Nephron (organoid): ENCODE results near the gene GOT1.

Experiments
- H3K27ac Mint-ChIP-seq, 3 experiments: 2 replicates each; pipeline ENCODE4 v1.8.0; 2020; ENCODE audit warnings: mixed read lengths in 3 of 3, mild to moderate bottlenecking in 2 of 3, moderate library complexity in 1 of 3
- H3K27me3 Mint-ChIP-seq: 2 replicates; pipeline ENCODE4 v1.8.0; 2021; ENCODE audit warnings: low read depth, mild to moderate bottlenecking, moderate library complexity, mixed read lengths
- H3K36me3 Mint-ChIP-seq: 2 replicates; pipeline ENCODE4 v1.8.0; 2020; ENCODE audit warnings: low read depth, mixed read lengths
- H3K4me1 Mint-ChIP-seq: 2 replicates; pipeline ENCODE4 v1.8.0; 2020; ENCODE audit warnings: mixed read lengths
- H3K4me3 Mint-ChIP-seq, 3 experiments: 2 replicates each; pipeline ENCODE4 v1.8.0; 2020; ENCODE audit warnings: mild to moderate bottlenecking in 3 of 3, mixed read lengths in 3 of 3, moderate library complexity in 2 of 3
- H3K9me3 Mint-ChIP-seq: 2 replicates; pipeline ENCODE4 v1.8.0; 2020; ENCODE audit warnings: mixed read lengths
- TF ChIP-seq, protein P1 (sequence below), 3 experiments: fragments of 200-600 bp; sonication (generic); IDR thresholded peaks; one replicate each; pipeline ENCODE4 v1.5.0; 2021; ENCODE audit warnings: antibody characterized with exemption in 3 of 3; ENCODE audit not compliant: unreplicated experiment in 3 of 3

The GOT1 gene

DNA sequence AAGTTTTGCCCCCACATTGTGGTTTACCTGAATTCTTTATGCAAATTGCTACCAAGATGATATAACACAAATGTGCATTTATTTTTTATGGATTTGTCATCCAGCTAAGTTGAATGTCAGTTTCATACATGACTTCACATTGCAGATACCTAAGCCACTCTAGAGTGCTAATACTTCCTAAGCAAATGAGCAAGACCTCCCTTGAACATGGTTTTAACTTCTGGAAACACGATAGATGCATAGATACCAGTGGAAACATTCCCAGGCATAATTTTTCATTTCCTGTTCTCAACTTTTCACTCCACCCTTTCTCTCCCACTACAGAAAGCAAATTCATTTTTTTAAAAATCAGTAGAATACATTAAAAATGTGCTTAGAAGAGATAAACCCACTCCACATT, 20.3 kb downstream of the GOT1 start:
- no peak overlapping the region for H3K27ac Mint-ChIP-seq
- peaks cover under 1% of the 10 kb centered on the region for H3K9me3 Mint-ChIP-seq
- TF ChIP-seq, protein P1, sequence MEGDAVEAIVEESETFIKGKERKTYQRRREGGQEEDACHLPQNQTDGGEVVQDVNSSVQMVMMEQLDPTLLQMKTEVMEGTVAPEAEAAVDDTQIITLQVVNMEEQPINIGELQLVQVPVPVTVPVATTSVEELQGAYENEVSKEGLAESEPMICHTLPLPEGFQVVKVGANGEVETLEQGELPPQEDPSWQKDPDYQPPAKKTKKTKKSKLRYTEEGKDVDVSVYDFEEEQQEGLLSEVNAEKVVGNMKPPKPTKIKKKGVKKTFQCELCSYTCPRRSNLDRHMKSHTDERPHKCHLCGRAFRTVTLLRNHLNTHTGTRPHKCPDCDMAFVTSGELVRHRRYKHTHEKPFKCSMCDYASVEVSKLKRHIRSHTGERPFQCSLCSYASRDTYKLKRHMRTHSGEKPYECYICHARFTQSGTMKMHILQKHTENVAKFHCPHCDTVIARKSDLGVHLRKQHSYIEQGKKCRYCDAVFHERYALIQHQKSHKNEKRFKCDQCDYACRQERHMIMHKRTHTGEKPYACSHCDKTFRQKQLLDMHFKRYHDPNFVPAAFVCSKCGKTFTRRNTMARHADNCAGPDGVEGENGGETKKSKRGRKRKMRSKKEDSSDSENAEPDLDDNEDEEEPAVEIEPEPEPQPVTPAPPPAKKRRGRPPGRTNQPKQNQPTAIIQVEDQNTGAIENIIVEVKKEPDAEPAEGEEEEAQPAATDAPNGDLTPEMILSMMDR (IDR thresholded peaks at IDR 0.05; ENCODE audit: unreplicated experiment in 3 of 3): no peak
- H3K27me3 Mint-ChIP-seq: no peaks in the 10 kb centered on the region
- H3K4me3 Mint-ChIP-seq: no peak overlapping the region
- no peaks in the 10 kb centered on the region for H3K4me1 Mint-ChIP-seq
- peaks cover 62% of the 10 kb centered on the region for H3K36me3 Mint-ChIP-seq

DNA sequence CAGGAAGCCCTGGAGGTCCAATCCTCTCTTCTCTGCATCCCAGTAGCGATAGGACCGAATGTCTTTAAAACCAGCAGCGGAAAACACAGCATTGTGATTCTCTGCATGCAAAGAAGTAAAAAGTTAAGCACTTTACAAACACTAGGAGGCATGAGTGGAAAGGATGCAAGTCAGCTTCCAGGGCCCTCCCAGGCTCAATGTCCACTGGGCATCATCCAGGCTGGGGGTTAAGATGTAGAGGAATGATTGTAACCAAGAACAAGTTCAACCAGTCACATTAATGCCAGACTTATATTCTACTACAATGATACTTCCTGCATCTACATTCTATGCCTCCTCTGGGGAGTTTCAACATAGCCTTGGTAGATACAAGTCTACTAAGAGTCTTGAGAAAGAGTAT, 24.3 kb downstream of the GOT1 start:
- peaks cover 58% of the 10 kb centered on the region for H3K36me3 Mint-ChIP-seq
- TF ChIP-seq, protein P1 (IDR thresholded peaks at IDR 0.05; ENCODE audit: unreplicated experiment in 3 of 3): no peak
- H3K27ac Mint-ChIP-seq: no peak overlapping the region
- H3K4me1 Mint-ChIP-seq: no peaks in the 10 kb centered on the region
- H3K4me3 Mint-ChIP-seq: no peak overlapping the region
- no peaks in the 10 kb centered on the region for H3K27me3 Mint-ChIP-seq
- H3K9me3 Mint-ChIP-seq: no peaks in the 10 kb centered on the region

DNA sequence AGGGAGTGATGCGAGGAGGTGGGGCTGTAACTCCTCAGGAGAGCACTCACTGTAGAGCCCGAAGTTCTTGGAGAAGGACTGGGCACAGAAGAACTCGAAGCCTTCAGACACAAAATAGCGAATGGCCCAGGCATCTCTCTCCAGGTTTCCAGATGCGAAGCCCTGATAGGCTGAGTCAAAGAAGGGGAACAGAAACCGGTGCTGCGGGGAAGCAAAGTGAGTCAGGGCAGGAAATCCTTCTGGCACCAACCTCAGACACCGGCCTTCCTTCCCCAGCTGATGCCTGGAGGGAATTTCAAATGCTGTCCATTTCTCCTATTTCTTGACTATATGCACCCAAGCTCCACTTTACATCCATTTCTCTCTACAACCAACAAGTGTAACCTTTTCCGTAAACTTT, 26.8 kb downstream of the GOT1 start:
- Mint-ChIP-seq H3K27ac (no peak overlapping the region), H3K36me3 (peaks cover 64% of the 10 kb centered on the region), H3K4me3 (no peak overlapping the region), H3K27me3 (no peaks in the 10 kb centered on the region), H3K4me1 (no peaks in the 10 kb centered on the region), H3K9me3 (no peaks in the 10 kb centered on the region)
- TF ChIP-seq, protein P1 (IDR thresholded peaks at IDR 0.05; ENCODE audit: unreplicated experiment in 3 of 3): no peak

DNA sequence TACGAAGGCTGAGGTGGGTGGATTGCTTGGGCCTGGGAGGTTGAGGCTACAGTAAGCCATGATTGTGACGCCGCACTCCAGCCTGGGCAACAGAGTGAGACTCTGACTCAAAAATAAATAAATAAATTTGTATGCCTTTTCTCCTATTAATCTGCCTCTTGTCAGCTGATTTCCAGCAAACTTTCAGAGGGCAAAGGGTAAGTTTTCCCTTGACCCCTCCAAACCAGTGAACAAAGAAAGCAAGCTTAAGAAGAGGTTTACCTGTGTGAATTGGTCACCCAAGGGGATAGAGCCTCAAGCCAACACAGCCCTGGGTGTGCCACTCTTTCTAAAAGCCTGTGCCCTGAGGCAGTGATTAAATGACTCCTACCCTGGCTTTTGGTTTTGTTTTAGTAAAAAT, 30.8 kb downstream of the GOT1 start:
- Mint-ChIP-seq H3K27ac (no peak overlapping the region), H3K4me1 (no peaks in the 10 kb centered on the region), H3K4me3 (no peak overlapping the region), H3K36me3 (peaks cover 55% of the 10 kb centered on the region), H3K9me3 (no peaks in the 10 kb centered on the region), H3K27me3 (no peaks in the 10 kb centered on the region)
- TF ChIP-seq, protein P1 (IDR thresholded peaks at IDR 0.05; ENCODE audit: unreplicated experiment in 3 of 3): no peak

DNA sequence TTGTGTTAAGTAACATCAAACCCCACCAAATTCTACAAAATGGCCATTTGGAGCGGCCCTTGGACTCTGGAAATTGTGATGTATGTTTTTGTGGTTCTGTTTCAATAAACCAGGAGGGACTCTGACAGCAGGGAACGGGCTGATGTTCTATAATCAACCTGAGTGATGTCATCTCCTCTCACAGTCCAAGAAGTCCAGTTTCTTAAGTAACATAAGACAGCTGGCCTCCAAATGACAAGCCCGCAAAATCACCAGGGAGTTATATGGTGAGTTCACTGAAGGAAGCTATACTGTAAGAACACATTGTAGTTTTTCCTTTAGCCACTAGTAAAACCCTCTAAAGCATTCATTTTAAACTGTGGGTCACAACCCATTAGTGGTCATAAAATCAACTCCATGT, 34.0 kb downstream of the GOT1 start:
- TF ChIP-seq, protein P1 (IDR thresholded peaks at IDR 0.05; ENCODE audit: unreplicated experiment in 3 of 3): no peak
- Mint-ChIP-seq H3K27ac (no peak overlapping the region), H3K9me3 (no peaks in the 10 kb centered on the region), H3K4me3 (no peak overlapping the region), H3K4me1 (no peaks in the 10 kb centered on the region), H3K36me3 (peaks cover 33% of the 10 kb centered on the region), H3K27me3 (peaks cover 6% of the 10 kb centered on the region)

DNA sequence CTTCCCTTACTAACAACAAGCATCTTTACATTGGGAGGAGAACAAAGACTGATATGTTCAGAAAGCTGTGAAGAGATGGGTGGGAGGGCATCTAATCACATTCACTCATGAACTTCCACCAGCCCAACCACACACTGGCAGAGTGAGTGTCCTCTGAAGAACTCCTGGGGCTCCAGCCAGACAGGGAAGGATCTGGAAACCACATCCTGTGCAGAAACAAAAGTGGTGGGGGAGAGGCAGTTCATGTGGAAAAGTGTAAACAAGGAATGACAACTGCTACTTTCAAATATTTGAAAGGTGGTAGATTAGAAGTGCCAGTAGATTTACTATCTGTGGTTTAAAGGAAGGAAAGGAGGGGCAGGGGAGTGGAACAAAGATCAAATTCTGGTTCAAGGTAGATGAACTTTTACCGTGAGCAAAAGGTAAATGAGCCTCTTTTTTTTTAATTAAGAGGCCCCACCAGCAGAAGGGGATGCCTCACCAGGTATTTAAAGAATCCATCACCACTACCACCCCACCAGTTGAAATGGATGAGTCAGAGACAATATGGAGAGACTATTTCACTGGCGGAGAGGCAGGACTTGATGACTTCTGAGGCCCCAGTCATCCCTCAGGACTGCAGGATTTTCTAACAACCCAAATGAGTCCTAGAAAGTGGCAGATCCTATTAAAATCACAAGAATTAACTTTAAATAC, 34.5 kb downstream of the GOT1 start:
- TF ChIP-seq, protein P1 (IDR thresholded peaks at IDR 0.05; ENCODE audit: unreplicated experiment in 3 of 3): no peak
- Mint-ChIP-seq H3K27me3 (peaks cover 7% of the 10 kb centered on the region), H3K9me3 (no peaks in the 10 kb centered on the region), H3K36me3 (peaks cover 33% of the 10 kb centered on the region), H3K4me3 (no peak overlapping the region), H3K4me1 (no peaks in the 10 kb centered on the region), H3K27ac (no peak overlapping the region)
